ENCODE results near the gene NRXN3. TPM values are rescaled to one million over a fixed set of nuclear protein-coding genes. Genes with fewer than 3 reads are reported as not detected.

The NRXN3 gene
- total and polyA plus RNA-seq, 8 donors: 0.29 to 41.1 (median 9.1) TPM

DNA sequence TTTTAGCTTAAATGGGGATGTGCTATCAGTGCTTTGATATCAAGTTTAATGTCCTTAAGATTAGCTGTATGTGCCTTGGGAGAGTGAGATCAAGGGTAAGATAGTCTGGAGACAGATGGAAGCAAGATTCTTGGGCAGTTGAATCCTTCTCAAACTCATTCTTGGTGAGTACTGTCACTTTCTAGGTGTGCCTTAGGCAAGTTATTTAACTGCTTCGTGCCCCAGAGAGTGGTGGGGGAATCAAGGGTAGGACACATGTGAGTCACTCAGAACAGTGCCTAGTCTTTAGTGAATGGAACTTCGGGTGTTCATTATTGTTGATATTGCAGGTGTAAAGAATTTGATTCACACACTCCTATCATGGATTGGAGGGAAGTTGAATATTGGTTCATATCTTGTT lies 1237.4 kb downstream of the NRXN3 start:
- intact Hi-C loops (cut with DNase I; ENCODE audit: low total_unique reads): no loop called here
- no peaks in the 10 kb centered on the region for H3K27me3 ChIP-seq
- WGBS, 5 donors: 31 to 71% (median 56%) methylated on average over 2 of the region's 2 CpGs
- no peak overlapping the region for H3K27ac ChIP-seq
- TF ChIP-seq, protein P1, sequence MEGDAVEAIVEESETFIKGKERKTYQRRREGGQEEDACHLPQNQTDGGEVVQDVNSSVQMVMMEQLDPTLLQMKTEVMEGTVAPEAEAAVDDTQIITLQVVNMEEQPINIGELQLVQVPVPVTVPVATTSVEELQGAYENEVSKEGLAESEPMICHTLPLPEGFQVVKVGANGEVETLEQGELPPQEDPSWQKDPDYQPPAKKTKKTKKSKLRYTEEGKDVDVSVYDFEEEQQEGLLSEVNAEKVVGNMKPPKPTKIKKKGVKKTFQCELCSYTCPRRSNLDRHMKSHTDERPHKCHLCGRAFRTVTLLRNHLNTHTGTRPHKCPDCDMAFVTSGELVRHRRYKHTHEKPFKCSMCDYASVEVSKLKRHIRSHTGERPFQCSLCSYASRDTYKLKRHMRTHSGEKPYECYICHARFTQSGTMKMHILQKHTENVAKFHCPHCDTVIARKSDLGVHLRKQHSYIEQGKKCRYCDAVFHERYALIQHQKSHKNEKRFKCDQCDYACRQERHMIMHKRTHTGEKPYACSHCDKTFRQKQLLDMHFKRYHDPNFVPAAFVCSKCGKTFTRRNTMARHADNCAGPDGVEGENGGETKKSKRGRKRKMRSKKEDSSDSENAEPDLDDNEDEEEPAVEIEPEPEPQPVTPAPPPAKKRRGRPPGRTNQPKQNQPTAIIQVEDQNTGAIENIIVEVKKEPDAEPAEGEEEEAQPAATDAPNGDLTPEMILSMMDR (IDR thresholded peaks at IDR 0.05): no peak
- TF ChIP-seq POLR2A (IDR thresholded peaks at IDR 0.05) (no peak), EP300 (IDR thresholded peaks at IDR 0.05) (no peak), POLR2AphosphoS5 (IDR thresholded peaks at IDR 0.05) (no peak)
- no peaks in the 10 kb centered on the region for H3K36me3 ChIP-seq
- no peaks in the 10 kb centered on the region for H3K4me1 ChIP-seq
- H3K4me3 ChIP-seq: no peak overlapping the region
- H3K9me3 ChIP-seq: no peaks in the 10 kb centered on the region
- DNase-seq: no peak

DNA sequence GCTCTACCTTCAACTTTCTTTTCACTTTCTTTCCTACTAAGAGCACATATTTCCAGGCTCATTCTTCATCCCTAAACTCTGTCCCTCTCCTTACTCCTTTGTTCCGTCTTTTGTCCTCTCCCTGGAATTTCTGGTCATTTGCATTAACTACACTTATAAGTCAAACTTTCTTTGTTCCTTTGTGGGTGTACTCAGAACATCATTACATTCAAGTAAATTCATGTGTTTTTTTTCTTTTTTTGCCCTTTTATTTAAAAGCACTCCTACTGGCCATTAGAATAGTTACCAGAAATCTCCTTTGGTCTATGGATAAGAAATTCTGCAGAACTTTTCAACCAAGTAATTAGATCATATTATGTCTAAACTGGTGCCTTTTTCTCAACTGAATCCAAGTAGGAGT lies 1238.5 kb downstream of the NRXN3 start:
- Histone ChIP-seq H3K27me3 (no peaks in the 10 kb centered on the region), H3K4me1 (peaks cover 0 to 4% (median 0%) of the 10 kb centered on the region in 4 donors), H3K27ac (no peak overlapping the region), H3K9me3 (no peaks in the 10 kb centered on the region), H3K4me3 (no peak overlapping the region), H3K36me3 (no peaks in the 10 kb centered on the region)
- DNase-seq: no peak
- intact Hi-C loops (cut with DNase I; ENCODE audit: low total_unique reads): no loop called here
- TF ChIP-seq POLR2A (IDR thresholded peaks at IDR 0.05): no peak
- TF ChIP-seq, protein P1 (IDR thresholded peaks at IDR 0.05): no peak
- TF ChIP-seq POLR2AphosphoS5 (IDR thresholded peaks at IDR 0.05): no peak
- TF ChIP-seq EP300 (IDR thresholded peaks at IDR 0.05): no peak
- 79 to 96% (median 88%) methylated on average over 1 of the region's 1 CpG for WGBS, 5 donors

DNA sequence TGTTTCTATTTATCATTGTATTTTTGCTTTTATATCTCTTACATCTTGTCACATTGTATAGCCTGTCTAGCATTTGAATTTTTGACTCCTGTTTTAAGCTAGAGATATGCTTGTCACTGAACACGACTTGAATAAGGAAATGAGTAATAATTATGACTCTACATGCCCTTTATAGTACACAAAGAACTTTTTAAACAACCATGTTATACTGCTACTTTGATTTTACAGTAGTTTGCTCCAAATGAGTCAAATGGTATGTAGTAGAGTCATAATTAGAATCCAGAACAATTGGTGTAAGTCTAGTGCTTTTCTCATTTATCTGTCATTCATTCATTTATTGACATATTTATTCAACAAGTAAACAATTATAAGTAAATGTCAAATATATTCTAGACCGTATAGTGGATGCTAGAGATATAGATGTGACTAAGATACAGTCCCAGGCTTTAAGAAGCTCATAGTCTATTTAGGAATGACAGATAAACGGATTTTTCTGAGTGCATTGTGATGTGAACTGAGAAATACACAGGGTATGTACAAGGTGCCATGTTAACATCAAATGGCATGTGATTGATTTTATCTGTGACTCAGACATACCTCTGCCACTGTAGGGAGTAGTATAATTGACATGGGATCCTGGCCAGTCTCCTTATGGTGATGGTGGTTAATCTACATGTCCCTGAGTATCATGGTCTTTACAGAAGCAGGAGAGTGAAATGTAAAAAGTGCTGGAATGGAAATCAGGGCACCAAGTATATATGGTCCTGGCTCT lies 1241.4 kb downstream of the NRXN3 start:
- TF ChIP-seq EP300 (IDR thresholded peaks at IDR 0.05): no peak
- TF ChIP-seq, protein P1 (IDR thresholded peaks at IDR 0.05): no peak
- no peak for TF ChIP-seq POLR2AphosphoS5 (IDR thresholded peaks at IDR 0.05)
- no peak for TF ChIP-seq POLR2A (IDR thresholded peaks at IDR 0.05)
- WGBS, 5 donors: 50 to 62% (median 54%) methylated on average over 3 of the region's 3 CpGs
- intact Hi-C loops (cut with DNase I; ENCODE audit: low total_unique reads): no loop called here

DNA sequence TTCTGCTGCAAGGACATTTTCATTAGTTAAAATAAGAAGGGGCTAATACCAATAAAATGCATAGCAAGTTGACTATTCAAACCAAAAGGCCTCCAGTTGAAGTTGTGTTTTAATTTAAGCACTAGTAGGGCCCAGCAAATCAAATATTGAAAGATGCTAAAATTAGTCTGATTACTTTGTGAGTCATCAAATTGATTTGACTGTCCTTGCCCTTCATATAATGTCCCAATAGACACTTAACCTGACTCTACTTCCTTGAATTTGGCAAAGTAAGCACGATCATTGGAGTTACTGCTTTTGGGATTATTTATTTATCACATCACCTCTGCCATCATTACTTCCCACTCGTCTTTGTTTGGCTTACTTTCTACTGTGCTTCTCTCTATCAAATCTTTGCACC lies 1242.6 kb downstream of the NRXN3 start:
- H3K27me3 ChIP-seq: no peaks in the 10 kb centered on the region
- peaks cover 0 to 4% (median 0%) of the 10 kb centered on the region in 4 donors for H3K4me1 ChIP-seq
- no peak overlapping the region for H3K4me3 ChIP-seq
- DNase-seq: no peak
- 55 to 79% (median 66%) methylated on average over 2 of the region's 2 CpGs for WGBS, 5 donors
- no peaks in the 10 kb centered on the region for H3K36me3 ChIP-seq
- intact Hi-C loops (cut with DNase I; ENCODE audit: low total_unique reads): no loop called here
- H3K9me3 ChIP-seq: peaks cover 0 to 4% (median 0%) of the 10 kb centered on the region in 4 donors
- TF ChIP-seq POLR2A (IDR thresholded peaks at IDR 0.05) (no peak), EP300 (IDR thresholded peaks at IDR 0.05) (no peak), POLR2AphosphoS5 (IDR thresholded peaks at IDR 0.05) (no peak)
- TF ChIP-seq, protein P1 (IDR thresholded peaks at IDR 0.05): no peak
- no peak overlapping the region for H3K27ac ChIP-seq

More for the DNA sequence above, 1241.4 kb downstream of the NRXN3 start:
- no peak overlapping the region for H3K4me3 ChIP-seq
- DNase-seq: no peak
- H3K9me3 ChIP-seq: peaks cover 0 to 4% (median 0%) of the 10 kb centered on the region in 4 donors
- H3K27me3 ChIP-seq: no peaks in the 10 kb centered on the region
- H3K36me3 ChIP-seq: no peaks in the 10 kb centered on the region
- peaks cover 0 to 4% (median 0%) of the 10 kb centered on the region in 4 donors for H3K4me1 ChIP-seq
- no peak overlapping the region for H3K27ac ChIP-seq

Measured in stomach (tissue), 9 donors.